H54 (cell line): Measurements from ENCODE around the gene CHST12.
"Not testable (repeated sequence)": the region's sequence is repeated elsewhere in the genome, so short reads cannot be mapped to it uniquely, and the experiment has no call there.

Experiments
- DNase-seq: peaks from one replicate; pipeline ENCODE4 v3.0.0; 2011; ENCODE audit warnings: low spot score, mixed read lengths; ENCODE audit not compliant: insufficient read length
- FAIRE-seq: peaks from 3 replicates; lab custom pipeline; 2011; peaks lifted over from hg19 to GRCh38; lab: Jason Lieb, UNC
- POLR2A ChIP-seq: IDR thresholded peaks from 2 replicates; pipeline ENCODE4 v1.6.1; 2011; ENCODE audit warnings: low read depth, mild to moderate bottlenecking, low read length

CHST12 gene

DNA sequence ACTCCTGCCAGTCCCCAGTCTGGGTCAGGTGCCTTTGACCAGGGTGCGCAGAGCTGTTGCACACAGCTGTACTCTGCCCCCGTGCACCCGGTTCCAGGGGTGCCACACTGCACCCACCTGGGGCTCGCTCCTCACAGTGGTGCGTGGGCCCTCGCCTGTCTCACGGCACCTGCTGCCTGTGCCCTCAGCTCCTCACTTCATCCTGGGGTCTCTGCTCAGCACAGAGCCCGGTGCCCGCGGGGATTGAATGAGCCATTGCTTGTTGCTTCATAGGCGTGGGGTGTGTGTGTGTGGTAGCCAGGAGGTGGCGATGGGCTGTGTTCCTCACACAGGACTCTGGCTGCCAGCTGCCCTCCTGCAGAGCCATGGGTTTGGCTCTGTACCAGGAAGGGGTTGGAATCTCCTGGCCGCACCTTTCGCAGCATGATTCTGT lies 30.3 kb upstream of the CHST12 start:
- no peak for FAIRE-seq
- DNase-seq = no peak
- TF ChIP-seq POLR2A = no peak

- DNase-seq (no peak), FAIRE-seq (no peak)
- TF ChIP-seq POLR2A = no peak
Observed at GRCh38 chr7:2373646-2374045, 29.8 kb upstream of the CHST12 start.

DNA sequence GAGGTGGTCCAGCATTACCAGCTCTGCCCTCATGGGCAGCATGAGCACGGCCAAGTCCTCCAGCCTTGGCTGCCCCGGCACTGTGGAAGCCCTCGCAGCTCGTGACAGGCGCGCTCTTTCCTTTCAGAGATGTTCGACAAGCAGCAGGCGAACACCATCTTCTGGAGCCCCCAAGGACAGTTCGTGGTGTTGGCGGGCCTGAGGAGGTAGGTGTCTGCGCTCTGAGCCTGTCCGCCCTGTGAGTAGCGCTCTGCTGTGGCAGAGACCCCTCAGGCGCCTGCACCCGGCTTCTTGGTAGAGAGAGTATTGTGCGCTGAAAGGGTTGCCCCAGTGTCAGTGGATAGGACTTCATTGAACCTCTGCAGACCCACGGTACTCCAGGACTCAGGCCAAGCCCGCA lies 29.0 kb upstream of the CHST12 start:
- no peak for TF ChIP-seq POLR2A
- DNase-seq = no peak
- no peak for FAIRE-seq

DNA sequence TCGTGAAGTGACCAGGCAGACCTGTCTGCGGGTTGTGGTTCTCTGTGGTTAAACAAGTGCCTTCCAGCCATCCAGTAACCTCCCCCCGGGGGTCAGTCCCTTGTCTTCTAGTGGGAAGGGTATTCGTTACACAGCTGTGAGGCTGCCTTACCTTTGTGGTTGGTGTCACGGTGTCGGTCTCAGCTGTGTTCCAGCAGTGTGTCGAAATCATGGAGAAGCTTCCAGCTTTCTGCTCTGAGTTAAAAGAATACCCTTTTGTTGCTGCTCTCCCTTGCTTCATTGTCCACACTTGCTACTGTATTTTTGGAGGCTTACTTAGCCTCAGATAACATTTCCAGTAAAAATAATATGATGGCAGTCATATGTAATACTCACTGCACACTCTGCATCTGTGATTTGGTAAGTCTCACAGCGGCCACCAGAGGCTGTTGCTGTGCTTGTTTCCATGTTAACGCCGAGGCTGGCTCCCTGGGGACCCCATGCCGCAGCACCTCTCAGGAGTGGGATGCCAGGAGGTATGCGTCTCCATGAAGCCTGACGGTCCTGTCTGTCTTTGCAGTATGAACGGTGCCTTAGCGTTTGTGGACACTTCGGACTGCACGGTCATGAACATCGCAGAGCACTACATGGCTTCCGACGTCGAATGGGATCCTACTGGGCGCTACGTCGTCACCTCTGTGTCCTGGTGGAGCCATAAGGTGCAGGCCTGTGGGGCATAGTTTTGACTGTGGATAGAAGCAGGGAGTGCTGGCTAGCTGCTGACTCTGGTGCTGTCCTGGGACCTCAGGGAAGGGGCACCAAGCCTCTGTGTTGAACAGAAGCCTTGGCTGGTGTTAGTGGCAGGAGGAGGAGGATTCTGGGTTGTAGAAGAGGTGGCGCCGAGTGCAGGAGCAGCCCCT lies 28.3 kb upstream of the CHST12 start:
- FAIRE-seq (no peak), DNase-seq (no peak)
- no peak for TF ChIP-seq POLR2A

GRCh38 chr7:2376351-2377154 lies 26.9 kb upstream of the CHST12 start:
- DNase-seq (no peak), FAIRE-seq (no peak)
- TF ChIP-seq POLR2A = no peak

GRCh38 chr7:2377492-2377891 lies 25.9 kb upstream of the CHST12 start:
- DNase-seq, FAIRE-seq: not testable (repeated sequence)

GRCh38 chr7:2378125-2378524 lies 25.3 kb upstream of the CHST12 start:
- DNase-seq, FAIRE-seq: not testable (repeated sequence)

DNA sequence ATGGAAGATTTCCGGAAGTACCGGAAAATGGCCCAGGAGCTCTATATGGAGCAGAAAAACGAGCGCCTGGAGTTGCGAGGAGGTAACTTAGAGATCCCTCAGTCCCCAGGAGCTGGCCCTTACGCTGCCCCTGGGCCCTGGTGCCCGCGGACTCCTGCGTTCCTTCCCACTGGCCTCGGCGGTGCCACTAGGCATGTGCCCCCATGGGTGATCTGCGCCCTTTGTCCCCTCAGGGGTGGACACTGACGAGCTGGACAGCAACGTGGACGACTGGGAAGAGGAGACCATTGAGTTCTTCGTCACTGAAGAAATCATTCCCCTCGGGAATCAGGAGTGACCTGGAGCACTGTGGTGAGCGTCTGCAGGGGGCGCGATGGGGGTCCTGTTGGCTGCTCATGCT lies 24.2 kb upstream of the CHST12 start:
- FAIRE-seq (no peak), DNase-seq (no peak)
- TF ChIP-seq POLR2A = no peak

GRCh38 chr7:2379821-2380450 lies 23.5 kb upstream of the CHST12 start:
- no peak for TF ChIP-seq POLR2A
- DNase-seq (no peak), FAIRE-seq (no peak)

GRCh38 chr7:2380461-2380860 lies 22.9 kb upstream of the CHST12 start:
- TF ChIP-seq POLR2A = no peak
- DNase-seq (no peak), FAIRE-seq (no peak)

DNA sequence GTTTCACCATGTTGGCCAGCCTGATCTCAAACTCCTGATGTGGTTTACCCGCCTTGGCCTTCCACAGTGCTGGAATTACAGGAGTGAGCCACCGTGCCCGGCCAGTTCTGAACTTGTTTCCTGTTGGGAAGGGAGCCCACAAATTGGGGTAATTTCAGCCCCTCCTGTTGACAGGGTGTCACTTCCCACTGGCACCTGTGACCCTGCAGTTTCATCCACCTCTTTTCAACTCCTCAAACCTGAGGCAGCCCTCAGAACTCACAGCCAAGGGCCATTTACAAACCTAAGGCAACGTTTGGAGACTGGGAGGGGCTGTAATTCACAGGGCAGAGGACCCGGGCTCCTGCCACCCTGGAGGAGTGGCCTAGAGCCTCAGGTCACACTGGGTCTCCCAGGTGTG lies 22.2 kb upstream of the CHST12 start:
- FAIRE-seq (no peak), DNase-seq (no peak)
- TF ChIP-seq POLR2A = no peak

GRCh38 chr7:2381881-2382509 lies 21.4 kb upstream of the CHST12 start:
- DNase-seq (no peak), FAIRE-seq (no peak)
- TF ChIP-seq POLR2A = no peak

- no peak for FAIRE-seq
- no peak for TF ChIP-seq POLR2A
- no peak for DNase-seq
Observed at GRCh38 chr7:2383543-2384274, 19.7 kb upstream of the CHST12 start.
